H1 (cell line): Measurements from ENCODE around the gene KCNN1. TPM values are rescaled to one million over a fixed set of nuclear protein-coding genes. Genes with fewer than 3 reads are reported as not detected.
A peak's percentile ranks its signal among the peaks of the same experiment; 100 is the strongest.

Experiments
- CTCF ChIA-PET: fragments of 300-600 bp; sonication (Branson Sonifier 250); formaldehyde crosslinking; loops from one replicate; lab custom pipeline; 2021; ENCODE audit not compliant: partially characterized antibody; lab: Charles Lee
- POLR2A ChIA-PET: fragments of 300-600 bp; sonication (Branson Sonifier 250); formaldehyde crosslinking; loops from one replicate; lab custom pipeline; 2021; ENCODE audit warnings: inconsistent platforms; ENCODE audit not compliant: partially characterized antibody; lab: Charles Lee
- DNase-seq, 2 experiments: peaks; one replicate each; pipeline versions ENCODE4 v3.0.0 to v3.0.0-alpha.2; 2010 to 2022; ENCODE audit warnings: low spot score in 2 of 2, low read depth in 1 of 2, mixed read lengths in 1 of 2
- FAIRE-seq: peaks from 2 replicates; lab custom pipeline; 2011; peaks lifted over from hg19 to GRCh38; lab: Jason Lieb, UNC
- H2AFZ ChIP-seq: 2 replicates; pipeline ENCODE4 v1.8.1; 2012; ENCODE audit warnings: low read length, inconsistent platforms
- H2AK5ac ChIP-seq: 2 replicates; pipeline ENCODE4 v1.6.1; 2013; ENCODE audit warnings: low read depth, low read length
- H2BK120ac ChIP-seq: replicated peaks from 2 replicates; pipeline ENCODE3; 2013; ENCODE audit warnings: low read depth, low read length, inconsistent platforms
- H2BK12ac ChIP-seq: 2 replicates; pipeline ENCODE4 v1.6.1; 2013; ENCODE audit warnings: low read depth, low read length
- H2BK15ac ChIP-seq: 2 replicates; pipeline ENCODE4 v1.6.1; 2013; ENCODE audit warnings: low read length
- H2BK20ac ChIP-seq: 2 replicates; pipeline ENCODE4 v1.6.1; 2013; ENCODE audit warnings: low read length
- H2BK5ac ChIP-seq: 2 replicates; pipeline ENCODE4 v1.6.1; 2013; ENCODE audit warnings: low read depth, low read length
- H3K14ac ChIP-seq: 2 replicates; pipeline ENCODE4 v1.6.1; 2013; ENCODE audit warnings: inconsistent platforms; ENCODE audit not compliant: insufficient read length
- H3K18ac ChIP-seq: 2 replicates; pipeline ENCODE4 v1.6.1; 2013; ENCODE audit warnings: low read length; ENCODE audit errors: extremely low read depth
- H3K23ac ChIP-seq: 2 replicates; pipeline ENCODE4 v1.6.1; 2013; ENCODE audit warnings: inconsistent platforms; ENCODE audit not compliant: insufficient read length
- H3K23me2 ChIP-seq: 2 replicates; pipeline ENCODE4 v1.6.1; 2013; ENCODE audit warnings: low read depth, low read length
- H3K27ac ChIP-seq: 2 replicates; pipeline ENCODE4 v1.6.1; 2011; ENCODE audit warnings: low read depth, low read length, inconsistent platforms
- H3K27me3 ChIP-seq, 4 experiments: replicated peaks in 1 of 4; 1 replicate in 1 of 4; 2 replicates in 3 of 4; pipeline versions ENCODE4 v1.6.1 to v1.8.1; 2011 to 2013; ENCODE audit warnings: low read length in 3 of 4, mild to moderate bottlenecking in 3 of 4, inconsistent platforms in 2 of 4, mixed read lengths in 2 of 4, moderate library complexity in 1 of 4; ENCODE audit not compliant: control insufficient read depth in 3 of 4, insufficient read depth in 3 of 4; ENCODE audit errors: extremely low read depth in 1 of 4
- H3K36me3 ChIP-seq, 4 experiments: 2 replicates each; pipeline versions ENCODE4 v1.6.1 to v1.8.1; 2011 to 2013; ENCODE audit warnings: mild to moderate bottlenecking in 4 of 4, low read length in 3 of 4, moderate library complexity in 2 of 4, control low read depth in 1 of 4, inconsistent platforms in 1 of 4; ENCODE audit not compliant: insufficient read depth in 4 of 4, control insufficient read depth in 2 of 4
- H3K4ac ChIP-seq: replicated peaks from 2 replicates; pipeline ENCODE3; 2013; ENCODE audit warnings: low read length, low read depth, mixed read lengths, inconsistent platforms; ENCODE audit not compliant: insufficient read length
- H3K4me1 ChIP-seq, 4 experiments: replicated peaks in 1 of 4; 1 replicate in 1 of 4; 2 replicates in 3 of 4; pipeline versions ENCODE4 v1.6.1 to v1.8.1; 2011 to 2013; ENCODE audit warnings: low read length in 3 of 4, inconsistent platforms in 2 of 4, mixed read lengths in 1 of 4; ENCODE audit not compliant: insufficient read depth in 4 of 4, control insufficient read depth in 3 of 4
- H3K4me2 ChIP-seq, 2 experiments: 2 replicates each; pipeline versions ENCODE4 v1.6.1 to v1.8.1; 2011 to 2013; ENCODE audit warnings: low read depth in 2 of 2, low read length in 2 of 2, control low read depth in 1 of 2, inconsistent platforms in 1 of 2, mild to moderate bottlenecking in 1 of 2; ENCODE audit not compliant: insufficient read depth in 1 of 2
- H3K4me3 ChIP-seq, 4 experiments: fragments of 200-600, 300-600 bp in 1 of 4; sonication (generic), shearing (Covaris generic), sonication (Bioruptor Twin) in 1 of 4; 2 replicates each; pipeline versions ENCODE4 v1.5.1 to v1.8.1; 2011 to 2016; ENCODE audit warnings: low read length in 4 of 4, low read depth in 3 of 4, control low read depth in 2 of 4, inconsistent platforms in 2 of 4, mild to moderate bottlenecking in 2 of 4, mixed read lengths in 1 of 4, moderate library complexity in 1 of 4; ENCODE audit not compliant: insufficient read depth in 2 of 4; ENCODE audit errors: extremely low read depth in 1 of 4
- H3K56ac ChIP-seq: replicated peaks from 2 replicates; pipeline ENCODE3; 2013; ENCODE audit warnings: low read depth, mild to moderate bottlenecking, mixed read lengths, low read length, inconsistent platforms; ENCODE audit not compliant: insufficient read length
- H3K79me1 ChIP-seq: 2 replicates; pipeline ENCODE4 v1.6.1; 2013; ENCODE audit warnings: low read depth, low read length, control low read depth
- H3K79me2 ChIP-seq, 2 experiments: 2 replicates each; pipeline versions ENCODE4 v1.6.1 to v1.8.1; 2012 to 2013; ENCODE audit warnings: low read length in 2 of 2, mild to moderate bottlenecking in 2 of 2, inconsistent platforms in 1 of 2; ENCODE audit not compliant: insufficient read depth in 2 of 2, control insufficient read depth in 1 of 2
- H3K9ac ChIP-seq, 4 experiments: replicated peaks in 1 of 4; 1 replicate in 1 of 4; 2 replicates in 3 of 4; pipeline versions ENCODE4 v1.6.1 to v1.8.1; 2011 to 2013; ENCODE audit warnings: low read depth in 3 of 4, low read length in 3 of 4, control low read depth in 2 of 4, mild to moderate bottlenecking in 2 of 4, moderate library complexity in 2 of 4, inconsistent platforms in 1 of 4; ENCODE audit errors: extremely low read depth in 1 of 4
- H3K9me3 ChIP-seq, 2 experiments: 2 replicates each; pipeline versions ENCODE4 v1.6.1 to v1.8.1; 2012 to 2013; ENCODE audit warnings: mild to moderate bottlenecking in 2 of 2, moderate library complexity in 2 of 2, control low read depth in 1 of 2, inconsistent platforms in 1 of 2, low read depth in 1 of 2, low read length in 1 of 2, mixed read lengths in 1 of 2; ENCODE audit not compliant: insufficient read depth in 2 of 2
- H4K20me1 ChIP-seq, 2 experiments: replicated peaks in 1 of 2; 2 replicates each; pipeline versions ENCODE3 to v1.8.1; 2011 to 2013; ENCODE audit warnings: inconsistent platforms in 2 of 2, low read length in 2 of 2, mild to moderate bottlenecking in 1 of 2; ENCODE audit not compliant: insufficient read depth in 2 of 2, control insufficient read depth in 1 of 2
- H4K5ac ChIP-seq: 2 replicates; pipeline ENCODE4 v1.6.1; 2013; ENCODE audit warnings: low read length, low read depth, mixed read lengths, inconsistent platforms; ENCODE audit not compliant: insufficient read length
- H4K8ac ChIP-seq: 2 replicates; pipeline ENCODE4 v1.8.0; 2013; ENCODE audit warnings: mild to moderate bottlenecking, moderate library complexity, low read length, inconsistent platforms; ENCODE audit not compliant: insufficient read depth; ENCODE audit errors: extremely low read depth
- H4K91ac ChIP-seq: replicated peaks from 2 replicates; pipeline ENCODE3; 2013; ENCODE audit warnings: low read length, mixed read lengths, inconsistent platforms; ENCODE audit not compliant: insufficient read length
- WGBS, 2 experiments: shearing (Covaris generic) in 1 of 2; methylation state at CpG; one replicate each; pipeline versions ENCODE4 v1.1.6 to v1.1.7; 2013 to 2015; ENCODE audit warnings: low lambda C conversion rate in 2 of 2, mixed read lengths in 2 of 2, inconsistent platforms in 1 of 2, low coverage in 1 of 2, missing lambda C conversion rate in 1 of 2; ENCODE audit not compliant: insufficient replicate concordance in 2 of 2, insufficient coverage in 1 of 2, insufficient read length in 1 of 2; ENCODE audit errors: extremely low coverage in 1 of 2, missing lambda C conversion rate in 1 of 2; 5-methylcytosine and 5-hydroxymethylcytosine counted together
- polyA plus RNA-seq, 7 experiments: library from polyadenylated mRNA; depleted of rRNA in 3 of 7; stranded (reverse) in 5 of 7; unstranded in 2 of 7; fragments of >200 nt in 5 of 7; fragments of 200-250 nt in 2 of 7; gene quantifications; 1 replicate in 5 of 7; 2 replicates in 1 of 7; 4 replicates in 1 of 7; pipeline versions ENCODE4 v1.2.1 to v1.2.3, GENCODE V29; 2011 to 2013; ENCODE audit warnings: missing spikeins in 2 of 7, mixed read lengths in 2 of 7
- total RNA-seq: library from RNA; stranded (reverse); fragmentation: NEBNext Ultra II Directional; extraction: Animal tissue kit (Norgen Biotek cat#: 25700); gene quantifications from 2 replicates; pipeline ENCODE4 v1.2.1, GENCODE V29; 2021

The KCNN1 gene
- total and polyA plus RNA-seq, 2 of the 8 experiments (the other 6 are each of a cell fraction or from before 2014, with no cell fraction given), result 11.0 to 12.5 TPM

DNA sequence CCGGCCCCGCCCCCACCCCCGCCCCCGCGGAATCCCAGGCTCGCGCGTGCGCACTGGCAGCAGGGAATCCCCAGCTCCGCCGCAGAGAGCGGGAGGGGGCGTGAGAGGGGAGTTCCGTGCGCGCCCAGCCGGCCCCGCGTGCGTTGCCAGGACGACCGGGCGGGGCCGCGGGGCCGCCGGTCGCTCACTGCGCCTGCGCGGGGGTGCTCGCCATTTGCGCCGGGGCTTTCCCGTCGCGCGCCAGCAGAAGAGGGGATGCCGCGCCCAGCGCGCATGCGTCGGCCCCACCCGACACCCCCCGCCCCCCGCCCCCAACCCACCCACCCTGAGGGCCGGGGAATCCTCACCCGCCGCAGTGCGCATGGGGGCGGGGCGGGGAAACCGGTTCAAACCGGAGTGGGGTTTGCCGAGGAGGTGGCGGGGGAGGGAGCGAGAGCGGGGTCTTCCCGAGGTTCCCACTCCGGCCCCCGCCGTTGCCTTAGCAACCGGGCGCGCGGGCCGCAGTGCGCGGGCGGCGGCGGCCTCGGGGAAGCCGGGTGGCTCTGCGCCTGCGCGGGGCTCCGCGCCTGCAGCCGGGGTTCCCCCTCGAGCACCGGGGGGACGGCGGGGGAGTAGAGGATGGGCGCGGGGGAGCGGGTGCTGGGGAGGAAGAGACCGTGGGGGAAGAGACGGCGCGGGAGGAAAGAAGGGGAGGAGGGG is 18.9 kb upstream of the KCNN1 start:
- peaks cover 16 to 42% (median 35%) of the 10 kb centered on the region in 4 experiments for H3K27me3 ChIP-seq
- no peak overlapping the region for H3K4ac ChIP-seq
- H3K9ac ChIP-seq, result no peak overlapping the region; a peak in 2 of 7 replicates
- WGBS, 2 experiments, result 0% methylated on average over 6 of the region's 92 CpGs; no CpG with 5 or more reads in 1 of the 2 experiments
- H4K20me1 ChIP-seq, result peaks cover under 1 to 4% of the 10 kb centered on the region in 2 experiments
- H3K36me3 ChIP-seq, result no peaks in the 10 kb centered on the region
- CTCF ChIA-PET, result interaction anchor here (0.6 to 21.5 kb wide), 5 partner anchors 9 to 1816 kb away, joined by 4 to 271 read pairs (median 21); partner anchors contain the start of gene CCDC124
- no peak overlapping the region for H3K23ac ChIP-seq
- no peaks in the 10 kb centered on the region for H3K9me3 ChIP-seq
- H2BK120ac ChIP-seq, result no peak overlapping the region
- peaks cover 30% of the 10 kb centered on the region for H3K23me2 ChIP-seq
- peak overlapping the region in 2 of 4 experiments; percentile 48 to 73; a peak in 6 of 8 replicates for H3K4me3 ChIP-seq
- no peak overlapping the region for H3K27ac ChIP-seq
- no peak overlapping the region for H3K14ac ChIP-seq
- H3K18ac ChIP-seq, result no peak overlapping the region
- no peak overlapping the region for H4K91ac ChIP-seq
- no peak overlapping the region for H2BK12ac ChIP-seq
- no peak overlapping the region for H2BK5ac ChIP-seq
- peak overlapping the region in 1 of 2 experiments; percentile 88; a peak in 2 of 4 replicates for H3K4me2 ChIP-seq
- no peak overlapping the region for H4K5ac ChIP-seq
- H2BK20ac ChIP-seq, result no peak overlapping the region
- H2AFZ ChIP-seq, result no peak overlapping the region
- peak; percentile 87 to 95 for DNase-seq
- H2AK5ac ChIP-seq, result no peak overlapping the region
- H2BK15ac ChIP-seq, result no peak overlapping the region
- no peaks in the 10 kb centered on the region for H3K79me2 ChIP-seq
- no peak for FAIRE-seq
- no peaks in the 10 kb centered on the region for H3K79me1 ChIP-seq
- peaks cover 0 to 32% (median 24%) of the 10 kb centered on the region in 4 experiments; a peak in 6 of 7 replicates for H3K4me1 ChIP-seq
- H3K56ac ChIP-seq, result no peak overlapping the region
- H4K8ac ChIP-seq, result peak overlapping the region; percentile 42; the same call in 1 of the 2 replicates
- POLR2A ChIA-PET, result interaction anchor here (0.6 to 1.8 kb wide), 11 partner anchors 10 to 483 kb away, joined by 3 to 6 read pairs (median 3); partner anchors contain the start of genes CCDC124 and KCNN1
